Subcutaneous adipose tissue (tissue), 4 donors: Measurements from ENCODE around the gene BMERB1. TPM values are rescaled to one million over a fixed set of nuclear protein-coding genes. Genes with fewer than 3 reads are reported as not detected.
"Not testable (repeated sequence)": the region's sequence is repeated elsewhere in the genome, so short reads cannot be mapped to it uniquely, and the experiment has no call there.

ENCODE experiments used
- CTCF ChIP-seq: fragments of 450-650 bp; IDR thresholded peaks from one replicate; pipeline ENCODE4 v1.5.1; 2016; ENCODE audit warnings: low read depth, mild to moderate bottlenecking, control low read depth, antibody characterized with exemption, moderate library complexity
- total RNA-seq, 4 donors: library from RNA; depleted of rRNA; stranded (reverse); fragments of >200 nt; gene quantifications; one replicate each; pipeline ENCODE4 v1.1.0, GENCODE V29; 2016

Gene BMERB1
- total RNA-seq = 10 to 100 TPM; 21.8 to 72.2 (median 34.9) TPM

- TF ChIP-seq CTCF = no peak
Measured at GRCh38 chr16:15434425-15435215, at the start of gene BMERB1. Gene BMERB1, plus strand, starts transcription at chr16:15434588. Its CDS starts 66 bp downstream, at chr16:15434654.

GRCh38 chr16:15395631-15396508, 38.5 kb upstream of the BMERB1 start, which contains the start of gene MPV17L:
Gene MPV17L, plus strand, starts transcription at chr16:15395754. Its CDS starts 144 bp downstream, at chr16:15395898.
- TF ChIP-seq CTCF = not testable (repeated sequence)

- no peak for TF ChIP-seq CTCF
Measured at GRCh38 chr16:15396948-15397594, 37.3 kb upstream of the BMERB1 start.

GRCh38 chr16:15398618-15399316, 35.6 kb upstream of the BMERB1 start:
- no peak for TF ChIP-seq CTCF

GRCh38 chr16:15399317-15399716, 35.1 kb upstream of the BMERB1 start:
- TF ChIP-seq CTCF = no peak

GRCh38 chr16:15401972-15402371, 32.4 kb upstream of the BMERB1 start:
- TF ChIP-seq CTCF = no peak
